NCI-H82 (cell line): Measurements from ENCODE around the gene CHST13.
A peak's percentile ranks its signal among the peaks of the same experiment; 100 is the strongest.

ENCODE experiments used
- DNase-seq: peaks from one replicate; lab custom pipeline; 2025; lab: John Stamatoyannopoulos, UW

Gene CHST13

DNA sequence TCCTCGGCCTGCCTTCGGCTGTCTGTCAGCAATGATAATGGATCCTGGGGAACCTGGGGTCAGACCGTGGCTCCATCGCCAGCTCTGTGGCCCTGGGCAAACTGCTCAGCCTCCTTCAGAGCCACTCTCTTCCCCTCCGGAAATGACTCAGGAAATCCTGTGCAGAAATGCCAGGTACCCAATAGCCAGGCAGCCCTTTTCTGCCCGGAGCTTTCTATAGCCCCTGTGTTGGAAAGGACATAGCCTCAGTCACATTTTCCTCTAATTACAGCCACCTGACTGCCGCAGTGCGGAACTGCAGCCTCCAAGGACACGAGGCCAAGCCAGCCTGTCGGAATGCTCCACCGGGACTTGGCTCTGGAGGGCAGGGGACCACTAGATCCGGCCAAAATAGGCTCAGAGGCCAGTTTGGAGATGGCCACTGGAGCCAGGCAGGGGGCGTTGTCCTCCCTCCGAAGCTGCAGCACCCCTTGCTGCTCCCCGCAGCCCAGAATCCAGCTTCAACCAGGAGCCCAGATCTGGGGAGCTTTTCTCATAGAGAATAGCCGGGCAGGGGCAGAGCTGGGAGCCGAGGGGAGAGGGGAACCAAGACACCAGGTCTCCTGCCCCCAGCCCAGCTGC is 36.7 kb upstream of the CHST13 start:
- no peak for DNase-seq

DNA sequence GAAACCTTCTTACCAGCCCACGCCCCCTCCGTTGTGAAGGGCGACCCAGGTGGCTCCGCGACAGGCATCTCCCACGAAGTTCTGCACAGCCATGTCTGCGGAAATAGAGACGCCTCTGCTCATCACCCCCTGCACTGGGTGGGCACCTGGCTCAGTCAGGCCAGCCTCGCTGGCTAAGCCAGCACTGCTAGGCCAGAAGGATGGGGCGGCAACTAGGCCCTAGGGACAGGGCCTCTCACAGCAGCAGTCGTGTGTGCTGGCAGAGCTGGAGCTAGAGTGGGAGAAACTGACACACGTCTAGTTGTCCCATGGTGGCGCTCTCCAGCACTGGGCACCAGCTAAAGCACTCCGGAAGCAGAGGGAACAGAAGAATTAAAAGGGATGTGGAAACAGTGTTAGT is 35.8 kb upstream of the CHST13 start:
- no peak for DNase-seq

DNA sequence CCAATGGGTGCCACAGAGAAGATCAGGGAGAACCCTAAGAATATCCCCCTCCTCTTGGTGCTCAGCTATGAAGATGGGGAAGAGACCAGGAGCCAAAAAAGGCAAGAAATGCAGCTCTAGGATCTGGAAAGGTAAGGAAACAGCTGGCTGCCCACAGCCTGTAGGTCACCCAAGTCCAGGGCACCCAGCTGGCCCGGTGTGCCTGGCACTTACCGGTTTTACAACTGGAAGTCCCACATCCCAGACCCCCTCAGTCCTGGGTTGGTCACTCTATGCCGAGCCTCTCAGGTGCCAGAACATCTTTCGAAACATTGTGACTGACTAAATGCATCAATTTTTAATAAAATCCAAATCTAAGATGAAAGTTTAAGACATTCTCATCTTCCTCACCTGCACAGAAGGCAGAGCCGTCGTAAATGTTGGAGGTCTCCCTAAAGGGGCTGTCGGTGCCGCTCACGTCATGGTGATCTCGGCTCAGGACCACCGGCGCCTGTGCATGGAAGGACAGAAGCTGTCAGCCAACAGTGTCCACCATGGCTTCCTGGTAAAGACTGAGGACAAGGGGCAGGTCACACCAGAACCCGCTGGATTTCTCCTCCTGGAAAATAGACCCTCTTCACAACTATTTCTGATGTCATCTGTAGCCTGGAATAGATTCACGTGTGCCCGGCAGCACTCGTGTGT is 34.9 kb upstream of the CHST13 start:
- no peak for DNase-seq

DNA sequence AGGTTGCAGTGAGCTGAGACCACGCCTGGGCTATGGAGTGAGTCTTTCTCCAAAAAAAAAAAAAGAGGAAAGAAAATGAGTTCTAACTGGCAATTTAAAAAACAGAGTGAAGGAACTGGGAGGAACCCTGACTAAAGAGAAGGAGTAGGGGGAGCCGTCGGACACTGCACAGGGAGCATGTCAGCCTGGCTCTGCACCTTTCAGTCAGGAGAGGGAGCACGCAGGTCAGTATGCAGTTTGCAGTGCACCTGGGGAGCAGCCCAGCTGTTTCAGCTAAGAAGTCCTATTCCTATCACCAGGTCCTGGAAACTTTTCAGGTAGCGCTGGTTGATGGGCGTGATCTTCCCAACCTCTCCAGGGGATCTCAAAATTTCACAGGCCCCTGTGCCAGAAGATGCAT is 33.3 kb upstream of the CHST13 start:
- DNase-seq: peak; percentile 23

DNA sequence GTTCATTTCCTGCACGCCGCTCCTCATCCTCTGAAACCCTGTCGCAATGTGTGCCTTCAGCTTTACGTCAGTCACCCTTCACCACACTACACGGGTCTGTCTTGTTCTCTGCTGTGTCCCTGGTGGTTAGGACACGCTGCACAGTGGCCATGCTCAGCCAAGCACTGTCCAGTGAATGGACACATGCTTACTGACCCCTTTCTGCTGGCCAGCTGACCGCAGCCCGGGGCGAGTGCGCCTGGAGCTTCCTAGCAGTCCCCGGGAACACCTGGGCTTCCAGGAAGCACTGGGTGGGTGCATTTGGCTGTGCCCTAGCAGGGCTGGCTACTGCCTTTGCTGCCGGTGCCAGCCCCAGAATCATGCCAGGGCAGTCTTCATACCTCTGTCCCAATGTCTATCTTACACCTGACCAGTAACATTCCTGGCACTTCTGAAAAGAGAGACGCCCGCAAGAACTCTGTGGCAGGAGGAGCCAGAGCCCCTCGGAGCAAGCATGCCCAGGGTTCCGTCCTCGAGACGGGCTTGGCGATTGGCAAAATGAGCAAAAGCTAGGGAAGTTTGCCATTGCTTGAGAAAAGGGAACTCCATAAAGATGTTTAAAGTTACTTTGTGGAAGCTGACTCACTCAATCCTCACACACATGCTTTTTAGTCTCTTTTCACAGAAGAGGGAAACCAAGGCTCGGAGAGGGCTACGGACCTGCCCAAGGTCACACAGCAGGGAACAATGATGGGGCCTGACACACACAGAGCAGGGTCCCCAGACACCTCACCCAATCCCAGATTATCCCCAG is 32.5 kb upstream of the CHST13 start:
- DNase-seq: no peak

DNA sequence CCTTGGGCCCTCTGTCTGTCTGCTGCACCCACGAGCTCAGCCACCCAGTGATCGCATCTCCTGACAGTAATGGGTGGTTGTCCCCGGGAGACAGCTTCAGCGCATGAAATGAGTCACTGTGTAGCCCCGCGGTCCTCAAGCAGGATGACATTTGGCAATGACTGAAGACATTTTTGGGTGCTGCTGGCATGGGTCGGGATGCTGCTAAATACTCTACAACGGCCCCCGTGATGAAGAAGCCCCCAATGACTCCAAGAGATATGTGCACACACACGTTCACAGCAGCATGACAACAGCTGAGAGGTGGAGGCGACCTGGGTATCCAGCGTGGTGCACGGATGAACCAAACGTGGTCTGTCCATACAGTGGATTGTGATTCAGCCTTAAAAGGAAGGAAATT is 30.9 kb upstream of the CHST13 start:
- DNase-seq: no peak

DNA sequence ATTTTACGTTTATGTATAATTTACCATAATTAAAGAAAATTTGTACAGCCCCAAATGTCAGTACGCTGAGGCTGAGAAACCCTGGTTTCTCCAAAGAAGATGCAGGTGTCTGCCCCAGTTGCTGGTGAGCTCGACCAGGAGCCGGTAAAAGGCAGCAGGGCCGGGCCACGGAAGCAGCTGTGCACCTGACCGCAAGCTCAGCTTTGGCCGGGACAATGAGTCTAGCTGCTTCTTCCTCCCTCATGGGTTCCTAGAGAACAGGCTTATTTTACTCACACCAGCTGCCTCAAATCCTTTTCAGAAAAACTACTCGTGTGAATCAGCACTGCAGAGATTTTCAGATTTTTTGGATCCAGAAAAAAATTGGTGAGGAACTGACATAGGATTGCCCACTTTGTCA is 30.2 kb upstream of the CHST13 start:
- peak; percentile 52 for DNase-seq

DNA sequence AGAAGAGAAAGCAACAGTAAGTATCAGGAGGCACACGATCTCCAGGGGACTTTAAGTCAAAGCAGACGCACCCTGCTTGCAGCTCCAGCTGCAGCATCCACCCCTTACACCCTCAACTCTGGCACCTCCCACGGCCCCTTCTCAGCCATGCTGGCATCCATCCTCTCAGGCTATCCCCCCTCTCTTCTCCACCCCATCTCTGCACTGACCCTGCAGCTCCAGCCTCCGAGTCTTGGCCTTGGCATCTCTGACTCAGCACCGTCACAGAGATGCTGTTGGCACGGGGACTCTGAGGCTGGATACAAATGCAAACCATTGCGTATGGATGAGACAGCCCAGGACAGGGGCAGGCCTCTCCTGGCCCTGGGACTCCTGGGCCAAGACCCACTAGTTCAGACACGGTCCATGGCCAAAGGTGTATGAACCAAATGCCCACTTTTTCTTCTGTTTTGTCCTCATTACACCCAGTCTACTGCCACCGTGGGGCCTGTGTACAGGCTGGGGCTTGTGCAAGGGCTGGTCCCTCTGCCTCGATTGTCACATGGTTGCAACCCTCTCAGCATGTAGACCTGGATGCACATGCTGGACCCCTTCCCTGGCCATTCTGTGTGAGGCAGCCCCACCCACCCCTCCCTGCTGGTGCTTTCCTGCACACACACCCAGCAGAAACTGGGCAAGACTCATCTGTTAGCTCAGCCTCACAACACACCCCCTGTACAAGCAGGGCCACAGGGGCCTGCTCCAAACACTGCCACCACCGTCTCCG is 29.6 kb upstream of the CHST13 start:
- no peak for DNase-seq

DNA sequence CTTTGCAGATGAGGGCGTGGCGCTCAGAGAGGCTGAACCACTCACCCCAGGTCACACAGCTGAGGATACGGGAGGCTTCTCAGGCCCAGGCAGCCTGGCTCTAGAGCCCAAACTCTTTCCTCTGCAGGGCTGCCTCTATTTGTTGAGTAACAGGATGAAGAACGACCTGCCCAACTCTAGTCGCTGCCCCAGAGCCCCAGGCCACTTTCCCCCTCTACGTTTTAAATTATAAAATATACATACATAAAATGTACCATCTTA is 29.1 kb upstream of the CHST13 start:
- DNase-seq: no peak

DNA sequence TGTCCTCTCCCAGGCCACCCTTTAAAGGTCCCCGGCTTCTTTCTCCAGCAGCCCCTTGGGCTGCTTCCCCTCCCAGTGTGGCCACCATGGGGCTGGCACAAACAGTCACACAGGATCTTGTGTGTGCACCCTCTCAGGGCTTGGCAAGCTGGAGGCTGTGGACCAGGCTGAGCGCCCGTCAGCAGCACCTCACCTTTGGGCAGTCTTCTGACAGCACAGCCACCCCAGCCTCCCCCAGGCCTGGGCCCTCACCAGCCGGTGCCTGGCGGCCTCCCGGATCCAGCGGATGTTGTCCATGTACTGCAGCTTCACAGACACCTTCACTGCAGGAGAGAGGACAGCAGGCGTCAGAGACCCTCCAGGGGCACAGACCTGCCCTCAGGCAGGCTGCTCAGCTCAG is 28.2 kb upstream of the CHST13 start:
- no peak for DNase-seq

DNA sequence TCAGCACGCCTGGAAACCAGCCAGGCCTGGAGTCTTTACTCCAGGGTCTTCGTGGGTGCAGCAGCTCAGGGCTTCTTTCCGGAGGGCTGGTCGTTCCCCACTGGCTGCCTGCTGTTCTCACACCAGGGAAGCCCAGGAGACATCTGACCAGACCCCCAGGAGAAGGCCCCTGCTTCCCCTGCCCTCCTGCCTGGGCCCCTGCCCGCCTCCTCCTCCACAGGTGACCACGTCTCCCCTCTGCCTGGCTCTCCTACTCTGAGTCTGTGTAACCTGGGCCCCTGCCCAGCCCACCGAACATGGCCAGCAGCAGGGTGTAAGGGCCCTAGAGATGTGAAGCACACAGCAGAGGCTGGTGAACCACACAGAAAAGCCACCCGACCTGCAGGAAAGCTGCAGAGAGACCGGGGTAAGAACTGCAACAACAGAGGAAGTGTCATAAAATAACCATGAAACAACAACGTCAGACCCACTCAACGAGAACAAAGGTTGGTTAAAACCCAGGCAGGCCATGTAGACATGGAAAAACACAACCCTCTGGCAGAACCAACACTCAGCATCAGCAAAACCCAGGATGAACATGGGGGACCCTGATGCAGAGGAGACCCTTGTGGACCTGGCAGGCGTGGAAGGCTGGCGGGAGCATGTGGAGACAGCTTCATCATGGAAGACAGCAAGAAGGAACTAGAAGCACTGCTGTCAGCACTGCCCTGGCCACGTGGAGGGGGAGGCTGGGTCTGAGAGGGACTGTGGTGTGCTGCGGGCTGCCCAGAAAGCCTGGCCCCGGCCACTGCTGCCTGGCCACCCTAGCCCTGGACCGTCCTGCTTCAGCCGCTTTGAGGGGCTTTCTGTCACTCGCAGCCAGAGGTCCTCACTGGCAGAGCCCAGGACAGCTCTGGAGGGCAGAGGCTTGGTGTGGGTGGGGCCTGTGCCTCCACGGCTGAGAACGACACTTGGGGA is 26.8 kb upstream of the CHST13 start:
- no peak for DNase-seq

DNA sequence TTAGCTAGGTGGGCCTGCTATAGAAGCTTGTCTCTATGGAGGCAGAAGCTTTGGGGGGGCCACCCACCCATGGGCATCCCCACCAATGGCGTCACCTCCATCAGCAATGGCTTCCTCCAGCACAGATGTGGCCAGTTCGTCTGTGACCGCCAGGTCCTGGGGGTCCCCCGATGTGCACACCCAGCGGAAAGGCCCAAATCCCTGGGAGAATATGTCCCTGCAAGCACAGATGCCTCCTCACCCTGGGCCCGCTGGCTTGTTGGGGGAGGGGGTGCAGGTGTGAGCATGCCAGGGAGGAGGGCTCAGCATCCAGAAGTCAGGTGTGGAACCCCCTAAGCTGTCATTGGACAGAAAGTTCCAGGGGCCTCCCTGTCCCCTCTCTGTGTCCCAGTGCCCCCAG is 26.0 kb upstream of the CHST13 start:
- DNase-seq: no peak

DNA sequence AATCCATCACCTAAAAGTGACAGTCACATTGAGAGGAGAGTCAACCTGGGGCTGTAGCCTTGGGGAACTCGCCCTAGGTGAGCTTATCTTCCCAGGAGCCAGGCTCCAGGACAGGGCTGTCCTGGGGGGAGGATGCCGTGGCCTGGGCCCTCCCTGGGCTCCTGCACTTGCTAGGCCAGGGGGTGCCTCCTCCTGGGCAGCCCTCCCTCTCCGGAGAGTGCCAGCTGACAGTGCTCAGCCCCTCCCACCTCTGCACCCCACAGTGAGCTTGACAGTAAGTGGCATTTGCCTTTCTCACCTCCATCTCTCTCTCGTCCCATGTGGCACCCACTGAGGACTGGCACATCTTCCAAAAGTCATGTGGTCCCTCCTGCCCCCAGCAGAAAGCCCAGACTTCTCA is 25.5 kb upstream of the CHST13 start:
- DNase-seq: no peak

DNA sequence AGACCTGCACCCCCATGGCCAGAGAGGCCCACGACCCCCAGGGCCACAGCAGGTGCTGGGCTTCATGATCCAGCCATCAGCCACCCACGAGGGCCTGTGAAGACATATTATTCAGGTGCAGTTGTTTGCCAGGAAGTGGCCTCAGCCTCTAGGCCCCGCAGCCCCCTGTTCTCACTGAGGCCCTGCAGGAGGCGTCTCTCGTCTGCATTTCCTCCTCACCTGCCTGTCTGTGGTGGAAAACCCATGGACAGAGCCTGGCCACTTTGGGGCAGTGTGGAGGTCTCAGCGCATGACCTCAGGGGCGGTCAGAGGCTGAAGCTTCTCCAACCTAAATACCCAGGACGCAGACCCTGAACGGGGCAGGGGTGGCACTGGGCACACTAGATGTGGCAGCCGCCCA is 25.0 kb upstream of the CHST13 start:
- DNase-seq: no peak

DNA sequence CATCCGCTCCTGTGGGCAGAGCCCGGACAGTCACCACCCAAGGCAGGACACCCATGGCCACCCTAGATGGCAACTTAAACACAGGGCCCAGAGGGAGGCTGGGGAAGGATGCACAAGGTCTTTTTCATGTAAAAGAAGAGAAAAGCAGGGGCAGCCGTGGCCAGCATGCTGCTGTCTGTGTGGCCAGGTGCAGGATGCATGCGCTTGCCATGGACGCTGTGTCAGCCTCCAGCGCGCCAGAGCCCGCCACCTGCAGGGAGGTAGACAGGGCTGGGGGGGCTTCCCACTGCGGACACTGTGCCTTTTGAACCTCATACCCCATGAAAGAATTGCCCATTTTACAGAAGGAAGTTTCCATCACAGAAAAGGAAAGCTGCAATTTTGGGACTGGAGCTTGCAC is 24.6 kb upstream of the CHST13 start:
- DNase-seq: no peak

DNA sequence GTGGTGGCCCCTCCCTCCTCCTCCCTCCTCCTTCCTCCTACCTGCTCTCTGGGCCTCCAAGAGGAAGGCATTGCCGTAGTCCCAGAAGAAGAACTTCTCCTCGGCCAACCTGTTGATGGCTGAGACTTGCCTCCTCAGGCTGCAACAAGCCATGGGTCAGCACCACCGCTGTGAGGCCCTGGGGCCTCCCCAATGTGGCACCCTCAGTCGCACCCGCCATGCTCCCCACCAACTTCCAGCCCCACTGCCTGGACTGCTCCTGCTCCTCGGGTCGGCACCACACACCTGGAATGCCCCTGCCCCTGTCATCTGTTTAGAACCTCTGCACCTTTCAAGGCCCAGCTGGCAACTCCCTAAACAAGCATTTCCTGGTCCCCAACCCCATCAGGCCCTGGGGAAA is 23.9 kb upstream of the CHST13 start:
- no peak for DNase-seq

DNA sequence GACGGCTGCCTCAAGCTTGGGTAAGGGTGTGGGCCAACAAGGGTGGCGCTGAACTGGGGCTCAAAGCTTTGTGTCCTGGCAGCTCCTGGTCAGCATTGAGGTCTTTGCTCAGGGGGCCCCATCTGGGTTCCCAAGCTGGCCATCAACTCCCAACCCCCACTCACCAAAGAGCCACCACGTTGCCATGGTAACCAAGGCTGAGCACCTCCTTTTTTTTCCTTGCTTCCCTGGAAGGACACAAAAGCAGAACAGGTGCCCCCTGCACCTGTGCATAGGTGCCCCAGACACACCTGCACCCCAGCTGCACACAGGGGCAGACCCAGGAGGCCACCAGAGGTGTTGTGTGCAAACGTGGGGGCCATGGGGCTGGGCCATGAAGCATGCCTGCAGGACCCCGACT is 22.9 kb upstream of the CHST13 start:
- no peak for DNase-seq

DNA sequence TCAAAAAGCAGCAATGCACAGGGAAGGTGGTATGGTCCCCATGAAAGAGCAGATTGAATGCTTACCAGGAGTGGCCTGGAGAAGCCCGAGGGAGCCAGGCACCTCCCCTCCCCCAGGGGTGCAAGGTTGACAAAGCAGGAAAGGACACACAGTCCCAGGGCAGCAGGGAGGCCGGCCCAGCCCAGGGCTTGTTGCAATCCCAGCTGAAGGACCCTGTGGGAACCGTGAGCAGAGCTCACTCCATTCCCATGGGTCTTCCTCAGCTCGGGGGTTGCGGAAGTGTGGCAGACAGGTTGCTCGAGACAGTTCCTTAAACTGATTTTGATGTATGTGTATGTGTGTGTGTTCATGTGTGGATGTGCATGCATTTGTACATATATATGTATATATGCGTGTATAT is 22.2 kb upstream of the CHST13 start:
- DNase-seq: no peak

DNA sequence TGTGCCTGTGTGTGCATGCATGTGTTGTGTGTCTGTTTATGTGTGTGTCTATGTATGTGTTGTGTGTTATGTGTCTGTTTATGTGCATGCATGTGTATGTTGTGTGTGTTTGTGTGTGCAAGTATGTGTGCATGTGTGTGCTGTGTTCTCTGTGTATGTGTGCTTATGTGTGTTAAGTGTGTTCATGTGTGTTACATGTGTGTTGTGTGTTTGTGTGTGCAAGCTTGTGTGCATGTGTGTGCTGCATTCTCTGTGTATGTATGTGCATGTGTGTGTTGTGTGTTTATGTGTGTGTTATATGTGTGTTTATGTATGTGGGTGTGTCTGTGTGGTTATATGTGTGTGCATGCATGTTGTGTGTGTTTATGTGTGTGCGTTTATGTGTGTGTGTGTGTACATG is 21.3 kb upstream of the CHST13 start:
- DNase-seq: no peak

DNA sequence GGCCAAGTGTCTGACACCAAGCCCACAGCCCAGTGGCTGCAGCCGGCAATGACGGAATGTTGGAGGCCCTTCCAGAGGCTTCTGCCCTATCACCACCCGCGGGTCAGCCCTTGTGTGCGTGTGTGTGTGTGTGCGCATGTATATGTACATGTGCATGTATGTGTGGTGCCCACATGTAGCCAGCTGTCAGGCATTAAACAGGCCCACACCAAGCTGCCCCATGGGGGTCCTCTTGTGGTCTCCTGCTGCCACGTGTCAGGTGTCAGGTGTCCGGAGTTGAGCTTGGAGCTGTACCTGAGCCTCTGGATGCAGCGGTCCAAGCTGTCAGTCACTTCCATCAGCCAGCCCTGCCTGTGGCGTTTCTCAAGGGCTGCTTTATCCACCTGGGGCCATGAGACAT is 20.3 kb upstream of the CHST13 start:
- no peak for DNase-seq

DNA sequence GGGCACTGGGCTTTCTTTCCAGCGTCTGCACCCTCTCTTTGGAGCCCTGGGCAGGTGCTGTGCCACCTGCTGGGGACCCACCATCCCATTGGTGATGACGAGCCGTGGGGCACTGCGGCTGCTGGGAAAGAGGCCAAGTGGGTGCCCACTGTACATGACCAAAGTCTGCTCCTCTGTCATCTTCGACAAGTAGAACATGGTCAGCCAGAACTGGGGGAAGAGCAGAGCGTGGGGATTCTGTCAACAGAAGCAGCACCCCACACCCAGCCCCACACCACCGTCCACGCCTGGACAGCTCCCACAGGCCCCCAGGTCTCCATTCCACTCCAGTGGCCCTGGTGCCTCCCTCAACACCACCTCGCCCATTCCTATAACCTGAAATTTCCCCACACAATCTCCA is 16.1 kb upstream of the CHST13 start:
- no peak for DNase-seq

DNA sequence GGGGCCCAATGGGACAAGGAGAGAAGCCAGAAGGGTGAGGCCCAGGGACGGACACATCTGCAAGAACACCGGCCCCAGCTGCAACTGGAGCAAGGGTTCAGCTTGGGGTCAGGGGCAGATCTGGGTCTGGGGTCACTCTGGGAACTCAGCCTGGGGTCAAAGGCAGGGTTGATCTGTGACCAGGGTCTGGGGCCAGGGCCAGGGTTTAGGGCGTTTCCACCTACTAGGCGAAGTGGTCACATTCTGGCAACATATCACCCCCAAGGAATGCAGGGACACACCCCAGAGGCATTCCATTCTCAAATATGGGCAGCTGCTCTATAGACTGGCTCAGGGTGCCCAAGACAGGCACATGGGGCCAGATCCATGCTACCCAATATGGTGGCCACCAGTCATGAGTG is 15.4 kb upstream of the CHST13 start:
- DNase-seq: no peak
